Measurements from ENCODE around the gene TNS3. TPM values are rescaled to one million over a fixed set of nuclear protein-coding genes. Genes with fewer than 3 reads are reported as not detected.

The TNS3 gene
- total RNA-seq, 1 donor from 2014 or later = 30.3 TPM

DNA sequence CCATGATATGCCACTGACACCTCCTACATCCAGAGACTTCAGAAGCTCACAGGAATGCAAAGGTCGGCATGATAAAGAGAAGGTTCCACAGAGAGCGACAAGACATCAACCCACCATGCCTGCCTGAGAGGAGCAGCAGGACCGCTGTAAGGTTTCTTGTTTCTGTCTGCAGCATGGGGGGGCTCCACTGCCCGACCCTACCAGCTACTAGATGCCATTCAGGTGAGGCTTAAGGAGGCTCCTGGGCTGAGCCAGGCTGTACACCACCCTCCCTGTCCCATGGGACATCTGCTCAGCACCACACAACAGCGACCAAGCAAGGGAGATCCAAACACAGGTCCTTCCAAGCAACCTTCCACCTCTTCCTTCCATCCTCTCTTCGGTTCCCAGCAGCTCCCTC is 234.6 kb downstream of the TNS3 start:
- Mint-ChIP-seq H3K4me1 (no peaks in the 10 kb centered on the region), H3K9me3 (no peaks in the 10 kb centered on the region), H3K27ac (no peak overlapping the region), H3K4me3 (no peak overlapping the region), H3K36me3 (ENCODE audit: low read depth) (peaks cover 47% of the 10 kb centered on the region), H3K27me3 (no peaks in the 10 kb centered on the region)
- CTCF ChIA-PET = no interaction called here
- ATAC-seq (ENCODE audit: low read depth) (no peak), DNase-seq (no peak)
- POLR2A ChIA-PET = no interaction called here
- intact Hi-C loops (cut with micrococcal nuclease) = no loop called here
- TF ChIP-seq, protein P1, sequence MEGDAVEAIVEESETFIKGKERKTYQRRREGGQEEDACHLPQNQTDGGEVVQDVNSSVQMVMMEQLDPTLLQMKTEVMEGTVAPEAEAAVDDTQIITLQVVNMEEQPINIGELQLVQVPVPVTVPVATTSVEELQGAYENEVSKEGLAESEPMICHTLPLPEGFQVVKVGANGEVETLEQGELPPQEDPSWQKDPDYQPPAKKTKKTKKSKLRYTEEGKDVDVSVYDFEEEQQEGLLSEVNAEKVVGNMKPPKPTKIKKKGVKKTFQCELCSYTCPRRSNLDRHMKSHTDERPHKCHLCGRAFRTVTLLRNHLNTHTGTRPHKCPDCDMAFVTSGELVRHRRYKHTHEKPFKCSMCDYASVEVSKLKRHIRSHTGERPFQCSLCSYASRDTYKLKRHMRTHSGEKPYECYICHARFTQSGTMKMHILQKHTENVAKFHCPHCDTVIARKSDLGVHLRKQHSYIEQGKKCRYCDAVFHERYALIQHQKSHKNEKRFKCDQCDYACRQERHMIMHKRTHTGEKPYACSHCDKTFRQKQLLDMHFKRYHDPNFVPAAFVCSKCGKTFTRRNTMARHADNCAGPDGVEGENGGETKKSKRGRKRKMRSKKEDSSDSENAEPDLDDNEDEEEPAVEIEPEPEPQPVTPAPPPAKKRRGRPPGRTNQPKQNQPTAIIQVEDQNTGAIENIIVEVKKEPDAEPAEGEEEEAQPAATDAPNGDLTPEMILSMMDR (IDR thresholded peaks at IDR 0.05) = no peak

DNA sequence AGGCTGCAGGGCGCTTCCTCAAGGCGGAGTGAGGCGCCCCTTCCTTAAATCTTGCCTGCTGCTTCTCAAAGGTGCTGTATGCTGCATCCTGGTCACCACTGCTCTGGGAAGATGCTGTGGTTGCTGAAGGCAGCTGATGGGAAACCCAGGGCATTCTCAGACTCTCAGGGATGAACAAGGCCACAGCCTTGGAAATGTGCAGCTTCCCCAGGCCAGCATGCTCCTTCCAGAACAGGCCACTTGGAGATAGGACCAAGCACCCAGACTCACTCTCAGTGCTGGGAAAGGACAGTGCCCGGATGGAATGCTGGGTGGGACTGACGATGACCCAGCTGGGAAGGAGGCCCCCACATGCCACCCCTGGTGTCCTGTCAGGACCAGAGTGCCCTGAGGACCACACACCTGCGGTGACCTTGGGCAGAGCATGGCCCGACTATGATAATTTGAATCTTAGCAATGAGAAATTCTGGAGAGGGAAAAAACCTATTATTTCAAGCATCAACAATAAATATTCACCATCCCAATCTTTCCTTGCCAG is 235.5 kb downstream of the TNS3 start:
- Mint-ChIP-seq H3K27ac (no peak overlapping the region), H3K27me3 (no peaks in the 10 kb centered on the region), H3K4me3 (no peak overlapping the region), H3K4me1 (no peaks in the 10 kb centered on the region), H3K36me3 (ENCODE audit: low read depth) (peaks cover 56% of the 10 kb centered on the region), H3K9me3 (no peaks in the 10 kb centered on the region)
- ChIA-PET POLR2A (no interaction called here), CTCF (no interaction called here)
- intact Hi-C loops (cut with micrococcal nuclease) = no loop called here
- TF ChIP-seq, protein P1 (IDR thresholded peaks at IDR 0.05) = no peak
- ATAC-seq (ENCODE audit: low read depth) = no peak
- no peak for DNase-seq

DNA sequence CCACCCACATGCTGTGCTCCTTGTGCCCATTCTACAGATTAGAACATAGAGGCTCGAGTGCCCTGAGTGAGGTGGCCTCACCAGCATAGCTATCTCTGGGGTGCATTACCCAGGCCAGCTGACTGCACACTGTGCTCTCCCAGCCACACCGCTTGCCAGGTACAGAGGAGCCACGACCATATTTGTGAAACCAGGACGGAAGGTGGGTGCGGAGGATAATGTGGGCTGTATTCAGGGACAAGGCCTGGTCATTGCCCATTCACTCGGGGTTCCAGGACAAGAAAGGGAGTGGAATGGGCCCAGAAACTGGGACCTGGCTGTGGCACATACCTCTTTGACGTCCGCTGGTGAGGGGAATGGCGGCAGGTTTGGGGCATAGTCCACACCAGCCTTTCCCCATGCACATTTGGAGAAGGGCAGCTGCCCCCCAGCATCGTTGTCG is 236.0 kb downstream of the TNS3 start:
- Mint-ChIP-seq H3K36me3 (ENCODE audit: low read depth) (peaks cover 62% of the 10 kb centered on the region), H3K9me3 (no peaks in the 10 kb centered on the region), H3K27ac (no peak overlapping the region), H3K4me1 (no peaks in the 10 kb centered on the region), H3K27me3 (no peaks in the 10 kb centered on the region), H3K4me3 (no peak overlapping the region)
- ChIA-PET POLR2A (no interaction called here), CTCF (no interaction called here)
- DNase-seq = no peak
- TF ChIP-seq, protein P1 (IDR thresholded peaks at IDR 0.05) = no peak
- intact Hi-C loops (cut with micrococcal nuclease) = no loop called here
- ATAC-seq (ENCODE audit: low read depth) = no peak

DNA sequence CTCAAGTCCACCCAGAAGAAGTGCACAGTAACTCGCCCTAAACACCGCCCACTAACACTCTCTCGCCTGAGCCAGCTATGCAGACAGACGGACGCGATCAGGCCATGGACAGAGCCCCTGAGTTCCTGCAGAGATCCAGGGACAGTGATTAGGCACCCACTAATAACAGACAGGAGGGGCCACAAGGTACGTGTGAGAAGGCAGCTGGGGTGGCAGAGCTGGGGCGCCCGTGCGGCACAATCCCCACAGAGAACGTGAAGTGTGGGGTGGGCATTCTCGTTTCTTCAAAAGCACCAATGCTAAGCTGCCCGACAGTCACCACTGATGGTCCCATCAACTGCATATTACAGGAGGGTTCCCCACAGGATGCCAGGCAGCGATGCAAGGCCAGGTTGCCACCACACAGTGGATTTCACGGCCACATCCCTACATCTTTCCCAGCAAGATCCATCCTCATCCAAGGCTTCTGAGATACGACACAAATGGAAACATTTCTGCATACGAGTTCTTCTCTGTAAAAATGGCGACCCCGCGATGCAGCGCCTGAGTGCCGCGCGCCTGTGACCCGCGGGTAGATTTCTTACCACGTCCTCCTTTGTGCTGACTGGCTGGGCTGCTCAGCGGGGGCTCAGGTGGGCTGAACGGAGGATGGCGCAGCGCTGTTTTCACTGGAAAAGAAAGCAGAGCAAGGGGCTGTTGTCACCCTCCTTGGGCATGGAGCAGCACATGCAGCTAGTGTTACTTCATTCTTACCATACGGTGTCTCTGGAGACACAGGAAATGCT is 237.5 kb downstream of the TNS3 start:
- ChIA-PET POLR2A (no interaction called here), CTCF (no interaction called here)
- Mint-ChIP-seq H3K27ac (no peak overlapping the region), H3K27me3 (no peaks in the 10 kb centered on the region), H3K36me3 (ENCODE audit: low read depth) (peaks cover 69% of the 10 kb centered on the region), H3K4me3 (no peak overlapping the region), H3K9me3 (no peaks in the 10 kb centered on the region), H3K4me1 (no peaks in the 10 kb centered on the region)
- TF ChIP-seq, protein P1 (IDR thresholded peaks at IDR 0.05) = no peak
- intact Hi-C loops (cut with micrococcal nuclease) = no loop called here
- no peak for DNase-seq
- no peak for ATAC-seq (ENCODE audit: low read depth)

DNA sequence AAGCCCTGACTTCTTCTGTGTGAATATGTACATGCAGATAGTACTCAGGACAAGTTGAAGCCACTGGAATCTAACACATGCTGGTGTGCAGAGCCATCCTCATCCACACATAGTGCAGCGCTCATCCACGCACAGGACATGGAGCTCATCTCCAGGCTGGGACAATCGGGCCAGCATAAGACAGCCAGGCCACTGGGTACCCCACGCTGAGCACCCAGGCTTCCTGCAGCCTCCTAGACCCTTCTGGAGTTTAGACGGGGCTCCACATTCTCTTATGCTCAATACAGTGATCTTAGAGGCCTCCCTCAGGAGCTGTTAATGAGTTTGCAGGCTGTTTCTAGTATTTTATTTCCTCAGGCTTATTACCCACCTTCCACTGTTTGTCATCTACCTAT is 238.9 kb downstream of the TNS3 start:
- no peak for ATAC-seq (ENCODE audit: low read depth)
- no peaks in the 10 kb centered on the region for H3K9me3 Mint-ChIP-seq
- ChIA-PET POLR2A (no interaction called here), CTCF (no interaction called here)
- no peaks in the 10 kb centered on the region for H3K27me3 Mint-ChIP-seq
- no peaks in the 10 kb centered on the region for H3K4me1 Mint-ChIP-seq
- no peak overlapping the region for H3K27ac Mint-ChIP-seq
- peaks cover 67% of the 10 kb centered on the region for H3K36me3 Mint-ChIP-seq (ENCODE audit: low read depth)
- DNase-seq = no peak
- TF ChIP-seq, protein P1 (IDR thresholded peaks at IDR 0.05) = no peak
- no peak overlapping the region for H3K4me3 Mint-ChIP-seq
- intact Hi-C loops (cut with micrococcal nuclease) = no loop called here

Data from activated B cell treated with CpG ODN at 0.5 μM for 24 hours (primary cell).